Ramos (cell line): ENCODE results near the gene MED16.
"Not testable (repeated sequence)": the region's sequence is repeated elsewhere in the genome, so short reads cannot be mapped to it uniquely, and the experiment has no call there.

ENCODE experiments used
- in situ Hi-C: fragments of 300-500 bp; cut with MboI; formaldehyde crosslinking; loops from one replicate; pipeline ENCODE4 v1.14.3; 2022; ENCODE audit warnings: low sequenced_read_pairs; ENCODE audit not compliant: unreplicated experiment

The MED16 gene

GRCh38 chr19:891421-892200, 1.4 kb downstream of the MED16 start:
- in situ Hi-C loops = not testable (repeated sequence)

DNA sequence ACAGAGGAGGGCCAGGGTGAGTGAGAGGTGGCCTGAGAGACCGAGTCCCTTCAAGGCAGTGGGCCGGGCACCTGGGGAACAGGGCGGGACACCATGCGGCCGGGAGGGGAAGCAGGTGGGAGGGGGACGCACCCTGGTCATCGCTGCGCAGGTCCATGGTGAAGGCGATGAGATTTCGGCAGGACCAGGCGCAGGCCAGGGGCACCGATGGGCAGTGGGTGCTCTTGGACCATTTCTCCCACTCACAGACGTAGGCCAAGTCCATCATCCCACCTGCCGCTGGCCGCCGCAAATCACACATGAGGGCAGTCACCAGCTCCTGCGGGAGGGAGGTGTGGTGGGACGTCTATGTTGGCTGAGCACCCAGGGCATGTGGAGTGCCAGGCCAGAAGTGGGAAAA, 2.2 kb downstream of the MED16 start:
- in situ Hi-C loops = no loop called here

- in situ Hi-C loops = no loop called here
Observed at GRCh38 chr19:889662-890295, 3.2 kb downstream of the MED16 start.

GRCh38 chr19:888581-889385, 4.2 kb downstream of the MED16 start:
- in situ Hi-C loops = no loop called here

- in situ Hi-C loops = no loop called here
Observed at GRCh38 chr19:887599-887998, 5.4 kb downstream of the MED16 start.

DNA sequence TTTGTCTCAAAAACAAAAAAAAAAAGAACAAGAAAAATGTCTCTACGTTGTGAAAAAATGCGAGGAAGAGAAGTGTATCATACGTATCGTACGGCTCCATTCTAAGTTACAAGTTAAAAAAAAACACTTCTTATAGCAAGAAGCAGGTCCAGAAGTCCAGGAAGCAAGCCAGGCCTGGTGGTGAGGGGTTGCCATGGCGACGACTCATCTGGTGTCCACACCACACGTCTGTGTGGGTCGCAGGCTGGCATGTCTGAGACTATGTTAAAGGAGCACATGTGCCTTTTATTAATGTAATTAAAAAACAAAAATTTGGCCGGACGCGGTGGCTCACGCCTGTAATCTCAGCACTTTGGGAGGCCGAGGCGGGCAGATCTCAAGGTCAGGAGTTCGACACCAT, 5.9 kb downstream of the MED16 start:
- in situ Hi-C loops = no loop called here

DNA sequence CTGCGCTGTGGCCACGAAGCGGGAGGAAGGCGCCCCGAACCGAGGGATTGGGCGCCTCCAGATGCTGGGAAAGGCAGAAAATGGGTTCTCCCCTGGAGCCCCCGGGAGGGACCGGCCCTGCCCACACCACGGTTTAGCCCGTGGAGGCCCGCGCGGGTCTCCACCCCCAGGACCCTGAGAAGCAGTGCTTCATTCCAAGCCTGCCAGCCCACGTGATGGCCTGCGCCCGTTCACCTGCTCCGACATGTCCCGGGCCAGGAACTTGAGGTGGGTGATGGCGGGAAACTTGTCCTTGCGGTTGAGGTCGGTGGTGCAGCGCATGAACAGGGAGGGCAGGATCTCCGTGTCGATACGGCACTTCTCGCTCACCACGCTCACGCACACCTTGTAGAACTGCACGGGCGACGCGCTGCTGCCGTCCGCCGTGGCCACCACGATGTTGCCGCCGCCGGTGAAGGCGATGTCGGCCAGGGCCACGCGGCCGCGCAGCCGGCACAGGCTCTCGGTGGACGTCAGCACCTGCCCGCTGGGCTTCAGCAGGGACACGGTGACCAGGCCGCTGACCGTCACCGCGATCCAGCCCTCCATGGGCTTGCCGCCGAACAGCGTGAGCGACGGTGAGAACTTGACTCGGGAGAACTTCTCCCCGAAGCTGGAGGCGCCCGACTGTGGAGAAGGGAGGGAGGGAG, 7.3 kb downstream of the MED16 start:
- in situ Hi-C loops = no loop called here

GRCh38 chr19:884420-885211, 8.4 kb downstream of the MED16 start:
- in situ Hi-C loops = no loop called here

DNA sequence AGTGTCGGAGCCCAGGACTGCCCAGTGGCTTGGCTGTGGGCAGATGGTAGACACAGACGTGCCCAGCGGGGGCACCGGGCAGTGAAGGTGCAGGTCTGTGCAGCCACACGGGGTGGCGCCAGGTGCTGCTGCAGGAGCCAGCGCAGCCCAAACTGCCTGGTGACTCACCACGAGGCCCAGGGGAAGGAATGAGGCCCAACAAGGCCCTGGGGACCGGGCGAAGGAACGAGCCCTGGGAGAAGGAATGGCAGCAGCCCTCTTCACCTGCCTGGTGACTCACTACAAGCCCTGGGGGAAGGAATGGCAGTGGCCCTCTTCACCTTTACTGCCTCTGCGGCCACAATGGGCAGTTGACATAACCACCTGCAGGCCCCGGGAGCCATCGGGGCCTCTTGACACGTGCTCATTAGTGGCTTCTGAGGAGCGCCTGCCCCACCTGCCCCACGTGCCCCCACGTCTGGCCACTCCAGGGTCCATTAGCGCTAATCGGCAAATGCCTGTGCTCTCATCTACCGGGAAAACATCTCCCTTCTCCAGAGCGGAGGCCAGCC, 9.3 kb downstream of the MED16 start:
- in situ Hi-C loops = no loop called here

DNA sequence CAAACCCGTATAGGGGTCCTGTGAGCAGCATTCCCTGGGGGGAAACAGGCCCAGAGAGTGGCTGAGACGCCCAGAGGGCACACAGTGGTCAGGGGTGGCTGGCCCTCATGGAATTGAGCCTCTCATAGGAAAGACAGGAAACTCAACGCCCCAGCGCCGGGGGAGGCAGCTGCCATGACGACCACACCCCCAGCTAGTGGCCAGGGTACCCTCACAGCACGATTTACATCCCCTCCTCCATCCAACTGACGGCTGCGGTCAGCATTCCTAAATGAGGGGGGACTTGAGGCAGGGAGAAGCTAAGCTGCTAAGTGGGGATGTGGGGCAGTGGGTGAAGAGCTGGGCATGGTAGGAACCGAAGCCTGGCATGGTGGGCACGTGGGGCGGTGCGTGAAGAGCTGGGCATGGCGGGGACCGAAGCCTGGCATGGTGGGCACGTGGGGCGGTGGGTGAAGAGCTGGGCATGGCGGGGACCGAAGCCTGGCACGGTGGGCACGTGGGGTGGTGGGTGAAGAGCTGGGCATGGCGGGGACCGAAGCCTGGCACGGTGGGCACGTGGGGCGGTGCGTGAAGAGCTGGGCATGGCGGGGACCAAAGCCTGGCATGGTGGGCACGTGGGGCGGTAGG, 10.0 kb downstream of the MED16 start:
- in situ Hi-C loops = no loop called here

DNA sequence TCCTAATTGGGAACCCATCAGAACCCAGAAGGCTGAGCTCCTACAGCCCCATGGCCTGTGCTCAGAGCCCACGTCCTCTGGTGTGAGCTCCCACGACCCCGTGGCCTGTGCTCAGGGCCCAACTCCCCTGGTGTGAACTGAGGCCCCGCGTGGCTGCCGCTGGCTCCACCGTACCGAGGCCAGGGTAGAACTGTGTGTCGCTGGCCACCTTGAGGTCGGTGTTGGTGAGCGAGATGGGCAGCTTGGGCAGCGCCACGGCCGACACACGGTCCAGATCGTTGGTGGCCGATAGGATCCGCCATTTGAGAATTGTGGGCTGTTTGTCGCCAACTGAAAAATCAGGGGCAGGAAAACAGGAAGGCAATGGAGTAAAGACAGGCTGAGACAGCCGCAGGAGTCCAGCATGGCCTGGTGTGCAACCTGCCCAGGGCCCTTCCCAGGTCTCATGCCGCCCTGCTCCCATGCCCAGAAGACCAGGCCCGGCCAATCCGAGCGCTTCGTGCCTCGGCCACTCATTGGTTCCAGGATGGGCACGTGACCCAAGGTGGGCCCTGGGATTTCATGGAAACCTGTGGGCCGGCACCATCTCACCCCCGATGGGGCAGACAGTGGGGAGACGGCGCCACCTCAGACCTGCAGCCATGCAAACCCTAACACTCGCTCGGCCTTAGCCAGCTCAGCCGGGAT, 11.5 kb downstream of the MED16 start:
- in situ Hi-C loops = no loop called here

- in situ Hi-C loops = no loop called here
Observed at GRCh38 chr19:879711-880438, 13.1 kb downstream of the MED16 start.

- in situ Hi-C loops = not testable (repeated sequence)
Observed at GRCh38 chr19:878751-879561, 14.0 kb downstream of the MED16 start.

- in situ Hi-C loops = not testable (repeated sequence)
Observed at GRCh38 chr19:877992-878660, 14.9 kb downstream of the MED16 start.

- in situ Hi-C loops = no loop called here
Observed at GRCh38 chr19:876780-877314, 16.1 kb downstream of the MED16 start.

DNA sequence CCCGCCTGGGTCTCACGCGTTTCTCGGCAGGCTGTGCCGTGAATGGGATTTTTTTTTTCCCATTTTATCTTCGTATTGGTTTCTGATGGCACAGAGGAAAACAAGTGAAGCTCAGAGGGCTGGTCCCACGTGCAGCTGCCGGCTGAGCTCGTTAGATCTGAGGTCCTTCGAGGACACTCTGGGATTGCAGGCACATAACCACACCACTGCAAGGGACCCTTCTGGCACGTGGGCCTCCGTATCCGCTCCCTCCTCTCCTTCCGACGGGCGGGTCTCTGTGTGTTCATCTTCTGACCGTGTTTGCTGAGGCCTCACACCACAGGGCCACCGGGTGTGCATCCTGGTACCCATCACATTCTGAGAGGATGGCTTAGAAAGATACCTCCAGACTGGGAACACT, 16.9 kb downstream of the MED16 start:
- in situ Hi-C loops = no loop called here
